ENCODE data around the gene TRIM48.
"Not testable (repeated sequence)": the region's sequence is repeated elsewhere in the genome, so short reads cannot be mapped to it uniquely, and the experiment has no call there.

TRIM48 gene

GRCh38 chr11:55261855-55262254 lies at the start of gene TRIM48:
TRIM48 (plus strand) TSS chr11:55262155; CDS start chr11:55262268, 113 bp downstream.
- DNase-seq (ENCODE audit: low read depth) = not testable (repeated sequence)

DNA sequence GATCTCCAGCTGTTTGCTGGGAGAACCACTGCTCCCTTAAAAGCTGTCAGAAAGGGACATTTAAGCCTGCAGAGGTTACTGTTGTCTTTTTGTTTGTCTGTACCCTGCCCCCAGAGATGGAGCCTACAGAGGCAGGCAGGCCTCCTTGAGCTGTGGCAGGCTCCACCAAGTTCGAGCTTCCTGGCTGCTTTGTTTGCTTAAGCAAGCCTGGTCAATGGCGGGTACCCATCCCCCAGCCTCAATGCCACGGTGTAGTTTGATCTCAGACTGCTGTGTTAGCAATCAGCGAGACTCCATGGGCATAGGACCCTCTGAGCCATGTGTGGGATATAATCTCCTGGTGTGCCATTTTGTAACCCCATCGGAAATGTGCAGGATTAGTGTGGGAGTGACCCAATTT lies 23.6 kb upstream of the TRIM48 start:
- DNase-seq (ENCODE audit: low read depth) = not testable (repeated sequence)

- DNase-seq (ENCODE audit: low read depth) = no peak
Measured at GRCh38 chr11:55263081-55263480, 1.1 kb downstream of the TRIM48 start.
